GM06990 (cell line): Measurements from ENCODE around the gene ABCB9.
"Not testable (repeated sequence)": the region's sequence is repeated elsewhere in the genome, so short reads cannot be mapped to it uniquely, and the experiment has no call there.

ENCODE experiments used
- DNase-seq: peaks from one replicate; pipeline ENCODE4 v3.0.0-alpha.2; 2011; ENCODE audit not compliant: insufficient read length; ENCODE audit errors: extremely low read depth
- H3K27me3 ChIP-seq: replicated peaks from 2 replicates; pipeline ENCODE4 v1.6.0; 2011; ENCODE audit warnings: low read length; ENCODE audit not compliant: control insufficient read depth, insufficient read depth
- H3K36me3 ChIP-seq: 2 replicates; pipeline ENCODE4 v1.5.1; 2011; ENCODE audit warnings: low read length; ENCODE audit not compliant: control insufficient read depth, insufficient read depth
- H3K4me3 ChIP-seq: replicated peaks from 2 replicates; pipeline ENCODE4 v1.5.1; 2011; ENCODE audit warnings: low read depth, mild to moderate bottlenecking, control low read depth, low read length
- CTCF ChIP-seq: IDR thresholded peaks from 2 replicates; pipeline ENCODE4 v1.5.1; 2011; ENCODE audit warnings: low read length, control low read depth, mild to moderate bottlenecking, inconsistent platforms; ENCODE audit not compliant: insufficient read depth, poor library complexity, severe bottlenecking

ABCB9 gene

GRCh38 chr12:122946690-122947341 is 19.4 kb downstream of the ABCB9 start:
- Histone ChIP-seq H3K4me3 (no peak overlapping the region), H3K27me3 (no peaks in the 10 kb centered on the region), H3K36me3 (no peaks in the 10 kb centered on the region)
- TF ChIP-seq CTCF, result peak; percentile 51
- DNase-seq, result peak; percentile 71

GRCh38 chr12:122944605-122945592 is 21.4 kb downstream of the ABCB9 start:
- DNase-seq, result no peak
- no peak for TF ChIP-seq CTCF

DNA sequence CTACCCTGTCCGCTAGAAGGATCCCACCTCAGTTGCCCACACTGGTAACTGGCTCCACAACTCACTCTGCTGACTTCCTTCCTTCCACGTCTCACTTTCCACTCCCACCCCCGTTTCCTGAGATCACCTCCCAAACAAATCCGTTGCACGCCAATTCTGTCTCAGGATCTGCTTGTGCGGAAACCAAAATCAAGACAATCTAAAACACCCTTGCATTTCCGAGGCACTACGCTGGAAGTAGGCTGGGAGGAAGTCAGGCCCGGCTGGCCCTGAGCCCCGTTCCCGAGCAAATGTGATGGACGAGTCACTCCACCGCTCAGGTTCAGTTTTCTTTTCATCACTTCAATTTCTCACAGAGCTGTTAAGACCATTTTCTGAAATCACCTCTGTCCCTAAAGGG is 23.1 kb downstream of the ABCB9 start:
- Histone ChIP-seq H3K36me3 (no peaks in the 10 kb centered on the region), H3K4me3 (no peak overlapping the region), H3K27me3 (no peaks in the 10 kb centered on the region)
- DNase-seq, result no peak
- TF ChIP-seq CTCF, result no peak

More at GRCh38 chr12:122944605-122945592, 21.4 kb downstream of the ABCB9 start:
- no peaks in the 10 kb centered on the region for H3K36me3 ChIP-seq
- H3K4me3 ChIP-seq, result no peak overlapping the region
- H3K27me3 ChIP-seq, result no peaks in the 10 kb centered on the region

GRCh38 chr12:122942637-122943036 is 23.6 kb downstream of the ABCB9 start:
- DNase-seq, result no peak
- no peaks in the 10 kb centered on the region for H3K27me3 ChIP-seq
- H3K4me3 ChIP-seq, result no peak overlapping the region
- H3K36me3 ChIP-seq, result no peaks in the 10 kb centered on the region
- TF ChIP-seq CTCF, result no peak

GRCh38 chr12:122941351-122941750 is 24.9 kb downstream of the ABCB9 start:
- not testable (repeated sequence) for H3K36me3 ChIP-seq, H3K4me3 ChIP-seq, DNase-seq, H3K27me3 ChIP-seq

GRCh38 chr12:122939125-122939524 is 27.1 kb downstream of the ABCB9 start:
- no peak for TF ChIP-seq CTCF
- Histone ChIP-seq H3K36me3 (no peaks in the 10 kb centered on the region), H3K4me3 (no peak overlapping the region), H3K27me3 (no peaks in the 10 kb centered on the region)
- DNase-seq, result no peak
